NOMO-1 (cell line): ENCODE measurements around the gene AGR2.

ENCODE experiments used
- DNase-seq, 2 experiments: peaks; one replicate each; lab custom pipeline; 2025; ENCODE audit not compliant: unreplicated experiment in 2 of 2; lab: John Stamatoyannopoulos, UW

AGR2 gene

GRCh38 chr7:16744518-16745250 is 60.1 kb downstream of the AGR2 start:
- peak; percentile 37 to 46 for DNase-seq

- no peak for DNase-seq
Measured at GRCh38 chr7:16743236-16743635, 61.6 kb downstream of the AGR2 start.

- DNase-seq: no peak
Measured at GRCh38 chr7:16742547-16742946, 62.3 kb downstream of the AGR2 start.
